GM12878 (cell line): ENCODE results near the gene ZNF160. TPM values are rescaled to one million over a fixed set of nuclear protein-coding genes. Genes with fewer than 3 reads are reported as not detected.
"Not testable (repeated sequence)": the region's sequence is repeated elsewhere in the genome, so short reads cannot be mapped to it uniquely, and the experiment has no call there.

Source experiments
- ATAC-seq: fragments of 200-7000 bp; cut with Tn5 transposase; 3 replicates; pipeline ENCODE4 v1.9.1; 2020; ENCODE audit warnings: mild to moderate bottlenecking, moderate library complexity
- BruUV-seq: library from RNA; stranded (reverse); fragments of 400-500 nt; replicated peaks from 2 replicates; lab custom pipeline; 2021; lab: Mats Ljungman, UMichigan
- CTCF ChIA-PET: fragments of 300-600 bp; sonication (Branson Sonifier 250); formaldehyde crosslinking; extraction: SDS; loops from one replicate; lab custom pipeline; 2021; ENCODE audit warnings: inconsistent platforms; lab: Yijun Ruan, JAX
- POLR2A ChIA-PET: fragments of 350-600 bp; formaldehyde crosslinking; extraction: SDS; loops from one replicate; lab custom pipeline; 2021; ENCODE audit warnings: inconsistent platforms; lab: Charles Lee
- RAD21 ChIA-PET: fragments of 300-600 bp; sonication (Branson Sonifier 250); formaldehyde crosslinking; loops from one replicate; lab custom pipeline; 2023; ENCODE audit warnings: antibody characterized with exemption; ENCODE audit not compliant: unreplicated experiment; lab: Charles Lee
- SMC1A ChIA-PET: fragments of 300-600 bp; sonication (Branson Sonifier 250); formaldehyde crosslinking; loops from one replicate; lab custom pipeline; 2023; ENCODE audit not compliant: unreplicated experiment, uncharacterized antibody; lab: Charles Lee
- DNase-seq: peaks from one replicate; pipeline ENCODE4 v3.0.0-alpha.2; 2011; ENCODE audit warnings: low read depth, low spot score
- FAIRE-seq: peaks from 3 replicates; lab custom pipeline; 2011; peaks lifted over from hg19 to GRCh38; lab: Jason Lieb, UNC
- H2AFZ ChIP-seq: 2 replicates; pipeline ENCODE4 v1.6.0; 2011; ENCODE audit warnings: low read depth, low read length, control low read depth; ENCODE audit not compliant: control insufficient read depth
- H3K27ac ChIP-seq: 2 replicates; pipeline ENCODE4 v1.5.1; 2011; ENCODE audit warnings: control low read depth; ENCODE audit not compliant: control insufficient read depth, insufficient read depth
- H3K27me3 ChIP-seq, 2 experiments: replicated peaks in 1 of 2; 2 replicates each; pipeline versions ENCODE4 v1.6.0 to v1.6.1; 2011; ENCODE audit warnings: low read length in 1 of 2; ENCODE audit not compliant: control insufficient read depth in 2 of 2, insufficient read depth in 2 of 2
- H3K36me3 ChIP-seq, 2 experiments: 2 replicates each; pipeline ENCODE4 v1.5.1; 2011; ENCODE audit warnings: low read length in 1 of 2; ENCODE audit not compliant: control insufficient read depth in 2 of 2, insufficient read depth in 2 of 2
- H3K4me1 ChIP-seq: 2 replicates; pipeline ENCODE4 v1.6.1; 2011; ENCODE audit warnings: mild to moderate bottlenecking, low read length, moderate library complexity, mixed read lengths; ENCODE audit not compliant: control insufficient read depth, insufficient read depth
- H3K4me2 ChIP-seq: 2 replicates; pipeline ENCODE4 v1.6.0; 2011; ENCODE audit warnings: control low read depth; ENCODE audit not compliant: control insufficient read depth, insufficient read depth
- H3K4me3 ChIP-seq: fragments of 200-600 bp; sonication (generic); 2 replicates; pipeline ENCODE4 v1.5.1; 2016
- H3K79me2 ChIP-seq: 2 replicates; pipeline ENCODE4 v1.6.0; 2011; ENCODE audit warnings: low read length; ENCODE audit not compliant: control insufficient read depth, insufficient read depth
- H3K9ac ChIP-seq: 2 replicates; pipeline ENCODE4 v1.8.0; 2011; ENCODE audit warnings: low read length, control low read depth, mixed read lengths; ENCODE audit not compliant: control insufficient read depth, insufficient read depth
- H3K9me3 ChIP-seq: replicated peaks from 3 replicates; pipeline ENCODE4 v1.5.1; 2011; ENCODE audit warnings: mild to moderate bottlenecking, low read length; ENCODE audit not compliant: control insufficient read depth, insufficient read depth
- H4K20me1 ChIP-seq: 2 replicates; pipeline ENCODE4 v1.6.0; 2011; ENCODE audit not compliant: control insufficient read depth, insufficient read depth
- WGBS: methylation state at CpG from one replicate; pipeline ENCODE4 v1.1.6; 2016; ENCODE audit warnings: low lambda C conversion rate; ENCODE audit not compliant: insufficient replicate concordance, insufficient coverage; ENCODE audit errors: missing lambda C conversion rate; 5-methylcytosine and 5-hydroxymethylcytosine counted together
- in situ Hi-C: fragments of 300-500 bp; cut with MboI; formaldehyde crosslinking; loops from 9 replicates; pipeline ENCODE4 v1.14.3; 2018; ENCODE audit warnings: mixed read lengths
- intact Hi-C: fragments of 100-400 bp; cut with micrococcal nuclease; formaldehyde crosslinking; loops from one replicate; pipeline ENCODE4 v1.14.2; 2022; ENCODE audit not compliant: unreplicated experiment
- polyA plus RNA-seq, 11 experiments: library from polyadenylated mRNA; depleted of rRNA in 4 of 11; unstranded in 6 of 11; stranded (reverse) in 5 of 11; fragments of >200 nt; fragmentation: Nextera tagmentation in 4 of 11; fragmentation: Illumina TruSeq in 1 of 11; extraction: Ambion mirVana in 4 of 11; extraction: Trizol in 1 of 11; gene quantifications; 1 replicate in 1 of 11; 2 replicates in 10 of 11; pipeline versions ENCODE4 v1.2.1 to v1.2.3, GENCODE V29; 2011 to 2016; ENCODE audit warnings: inconsistent platforms in 2 of 11, missing spikeins in 2 of 11, low read depth in 1 of 11
- total RNA-seq, 4 experiments: library from RNA; depleted of rRNA in 3 of 4; stranded (reverse); fragments of >200 nt in 3 of 4; fragmentation: Illumina TruSeq in 1 of 4; extraction: Trizol in 1 of 4; gene quantifications; 2 replicates each; pipeline versions ENCODE4 v1.2.1 to v1.2.3, GENCODE V29; 2013 to 2021

The ZNF160 gene
- total and polyA plus RNA-seq, 10 of the 15 experiments (the other 5 are each of a cell fraction or from before 2014, with no cell fraction given) = 2.8 to 18.6 (median 12.1) TPM

GRCh38 chr19:53096982-53097690 is 6.1 kb downstream of the ZNF160 start:
- H3K27me3 ChIP-seq, H3K9me3 ChIP-seq, H4K20me1 ChIP-seq, DNase-seq, in situ Hi-C loops, FAIRE-seq, H3K27ac ChIP-seq, intact Hi-C loops, H3K9ac ChIP-seq, RAD21 ChIA-PET, H3K4me1 ChIP-seq, SMC1A ChIA-PET, BruUV-seq, H3K4me3 ChIP-seq, H2AFZ ChIP-seq, ATAC-seq, POLR2A ChIA-PET, H3K4me2 ChIP-seq, H3K36me3 ChIP-seq, CTCF ChIA-PET: not testable (repeated sequence)
- WGBS = 99% methylated on average over 5 of the region's 10 CpGs
- H3K79me2 ChIP-seq = peaks cover 17% of the 10 kb centered on the region

GRCh38 chr19:53096579-53096978 is 6.6 kb downstream of the ZNF160 start:
- intact Hi-C loops, CTCF ChIA-PET, FAIRE-seq, H3K4me3 ChIP-seq, H3K27me3 ChIP-seq, POLR2A ChIA-PET, DNase-seq, BruUV-seq, in situ Hi-C loops, H3K9me3 ChIP-seq, H3K27ac ChIP-seq, H2AFZ ChIP-seq, RAD21 ChIA-PET, ATAC-seq, H3K9ac ChIP-seq, H4K20me1 ChIP-seq, H3K4me1 ChIP-seq, H3K4me2 ChIP-seq: not testable (repeated sequence)
- 70% methylated on average over 5 of the region's 6 CpGs for WGBS
- Histone ChIP-seq H3K36me3 (peaks cover 0 to 10% of the 10 kb centered on the region in 2 experiments; a peak in 1 of 4 replicates), H3K79me2 (peaks cover 12% of the 10 kb centered on the region)
- SMC1A ChIA-PET = interaction anchor here (0.6 kb wide), 1 partner anchor 498 kb away, joined by 4 read pairs; no protein-coding TSS in a partner anchor
